ENCODE data around the gene BICDL1.

Gene BICDL1

DNA sequence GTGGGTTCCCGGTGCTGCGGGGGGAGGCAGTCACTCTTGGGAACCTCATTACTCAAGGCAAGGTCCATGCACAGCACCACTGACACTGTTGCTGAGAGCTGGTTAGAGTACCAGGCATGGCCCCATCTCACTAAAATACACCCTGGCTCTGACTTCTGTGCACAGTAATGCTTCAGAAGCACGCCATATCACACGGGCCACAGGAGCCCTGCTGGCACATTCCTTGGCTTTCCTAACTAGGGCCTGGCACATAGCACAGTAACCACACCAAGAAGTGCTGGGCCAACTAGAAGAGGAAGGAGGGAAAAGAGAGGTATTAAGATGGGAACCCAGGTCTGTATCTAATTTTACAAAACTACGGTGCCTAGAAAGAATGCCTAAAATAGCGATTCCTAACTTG lies 141.0 kb downstream of the BICDL1 start:
- DNase-seq (ENCODE audit: low read depth, low spot score) = no peak

DNA sequence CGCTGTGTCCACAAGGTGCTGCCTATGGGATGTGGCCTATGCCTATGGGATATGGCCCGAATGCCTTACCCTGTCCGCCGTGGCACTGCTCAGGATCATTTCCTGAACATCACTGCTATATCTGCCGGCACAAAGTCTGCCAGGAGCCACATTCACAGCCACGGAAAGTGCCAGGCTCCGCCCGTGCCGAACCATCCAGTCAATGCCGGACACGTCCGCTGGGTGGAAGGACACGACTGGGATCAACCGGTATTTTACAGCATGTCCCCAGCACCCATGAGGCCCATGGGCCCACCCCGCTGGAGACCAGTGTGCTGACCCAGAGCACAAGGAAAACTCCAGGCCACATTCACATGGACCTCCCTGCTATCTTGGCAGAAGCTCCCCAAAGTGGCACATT lies 142.1 kb downstream of the BICDL1 start:
- DNase-seq (ENCODE audit: low read depth, low spot score) = no peak

DNA sequence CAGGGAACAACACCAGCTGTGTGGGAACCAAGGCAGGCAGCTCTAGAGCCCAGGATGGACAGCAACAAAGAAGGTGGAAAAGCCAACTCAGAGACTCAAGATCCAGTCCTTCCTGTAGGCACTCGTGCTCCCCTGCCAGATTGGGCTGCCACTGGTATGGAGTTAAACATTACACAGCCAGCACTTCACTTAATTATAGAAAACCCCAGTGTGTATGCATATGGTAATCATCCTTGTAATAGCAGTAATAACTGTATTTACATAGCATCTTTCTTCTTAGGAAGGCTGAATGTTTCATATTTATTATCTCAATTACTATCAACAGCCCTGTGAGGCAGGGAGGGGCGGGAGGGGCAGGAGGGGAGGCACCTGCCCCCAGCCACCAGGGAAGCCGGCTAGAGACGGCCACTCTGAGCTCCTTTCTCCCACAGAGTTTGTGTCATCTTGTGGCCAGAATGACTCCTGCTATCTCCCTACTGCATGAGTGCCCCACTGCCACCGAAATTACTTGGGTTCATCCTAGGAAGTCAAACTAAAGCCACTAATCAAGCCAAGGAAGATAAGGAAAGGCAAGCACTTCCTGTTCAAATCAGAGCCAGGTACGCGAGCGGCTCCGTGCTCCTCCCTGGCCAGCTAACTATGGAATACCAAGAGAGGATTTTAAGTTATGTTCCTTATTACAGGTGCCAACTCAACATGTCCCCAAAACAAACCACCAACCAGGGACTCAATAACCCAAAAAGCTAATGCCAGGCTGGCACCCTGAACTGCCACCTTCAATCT lies 143.2 kb downstream of the BICDL1 start:
- DNase-seq (ENCODE audit: low read depth, low spot score) = no peak

DNA sequence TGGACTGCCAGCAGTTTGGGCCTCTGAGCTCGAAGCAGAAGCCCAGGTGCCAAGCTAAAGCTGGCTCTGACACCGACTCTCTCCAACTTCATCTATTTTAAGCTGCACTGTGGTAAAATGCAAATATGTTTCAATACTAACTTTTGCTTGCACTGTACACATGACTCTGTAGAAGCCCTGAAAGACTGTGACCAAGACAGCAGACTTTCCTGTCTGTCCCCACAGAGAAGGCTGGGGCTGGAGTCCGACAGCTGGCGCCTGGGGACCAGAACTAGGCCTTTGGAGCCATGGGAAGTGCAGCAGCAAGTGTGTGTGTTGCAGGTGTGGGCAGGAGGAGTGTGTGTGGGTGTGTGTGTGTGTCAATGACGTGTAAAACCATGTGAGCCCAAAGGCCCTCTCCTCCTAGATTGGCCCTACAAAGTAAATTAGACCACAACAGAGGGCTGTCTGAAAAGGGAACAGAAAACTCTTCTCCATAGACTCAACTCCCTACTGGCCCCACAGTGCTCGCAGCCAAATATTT lies 143.9 kb downstream of the BICDL1 start:
- DNase-seq (ENCODE audit: low read depth, low spot score) = no peak

DNA sequence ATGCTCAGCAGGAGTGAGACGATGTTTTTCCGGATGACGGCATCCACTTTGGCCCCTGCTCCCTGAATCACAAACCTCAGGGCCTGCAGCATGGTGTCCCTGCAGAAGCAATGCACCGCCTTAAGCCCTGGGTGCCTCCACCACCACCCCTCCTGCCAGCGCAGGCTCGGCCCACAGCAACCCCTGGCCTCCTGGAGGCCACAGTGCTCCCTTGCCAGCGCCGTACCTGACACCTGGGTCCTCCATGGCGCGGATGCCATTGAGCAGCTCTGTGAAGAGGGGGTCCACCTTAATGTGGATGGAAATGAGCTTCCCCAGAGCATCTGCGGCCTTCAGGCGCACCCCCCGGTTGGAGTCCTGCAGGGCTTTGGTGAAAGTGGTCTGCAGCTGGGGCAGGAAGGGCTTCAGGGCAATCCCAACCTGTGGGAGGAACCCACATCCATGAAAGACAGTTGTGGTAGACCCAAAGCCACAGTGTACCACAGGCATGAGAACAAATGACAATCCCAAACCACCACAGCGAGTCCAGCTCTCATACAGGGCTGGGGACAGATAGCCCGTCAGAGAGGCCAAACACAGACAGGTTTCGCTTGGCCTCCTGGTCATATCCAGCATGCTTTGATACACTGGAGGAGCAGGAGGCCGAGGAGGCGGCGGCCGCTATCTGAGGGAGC lies 145.4 kb downstream of the BICDL1 start:
- DNase-seq (ENCODE audit: low read depth, low spot score) = no peak

DNA sequence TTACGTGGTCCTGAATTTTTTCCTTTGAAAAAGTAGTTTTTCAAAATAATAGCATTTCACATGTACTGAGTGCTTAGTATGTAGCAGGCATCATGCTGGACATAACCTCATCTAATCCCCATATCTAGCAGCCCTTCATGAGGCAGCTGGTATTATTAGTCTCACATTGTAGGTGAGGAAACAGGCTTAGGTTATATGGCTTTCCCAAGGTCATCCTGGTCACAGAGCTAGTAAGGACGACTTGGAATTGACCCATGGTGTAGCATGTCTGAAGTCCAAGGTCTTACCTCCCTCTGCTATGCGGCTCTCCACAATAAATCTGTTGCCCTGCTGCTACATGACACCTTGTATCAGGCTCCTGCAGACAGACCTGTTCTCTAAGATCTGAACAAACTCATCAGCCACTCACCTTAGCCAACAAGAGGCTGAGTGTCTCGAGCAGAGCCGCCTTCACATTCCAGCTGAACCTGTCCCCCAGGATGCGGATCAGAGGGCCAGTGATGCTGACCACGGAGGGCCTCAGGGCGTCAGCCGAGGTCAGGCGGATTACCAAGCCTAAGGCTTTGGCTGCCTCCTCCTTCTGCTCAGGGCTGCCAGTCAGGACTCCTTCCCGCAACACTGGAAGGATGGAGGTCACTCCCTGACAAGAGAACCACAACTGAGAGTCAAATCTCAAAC lies 147.2 kb downstream of the BICDL1 start:
- no peak for DNase-seq (ENCODE audit: low read depth, low spot score)

DNA sequence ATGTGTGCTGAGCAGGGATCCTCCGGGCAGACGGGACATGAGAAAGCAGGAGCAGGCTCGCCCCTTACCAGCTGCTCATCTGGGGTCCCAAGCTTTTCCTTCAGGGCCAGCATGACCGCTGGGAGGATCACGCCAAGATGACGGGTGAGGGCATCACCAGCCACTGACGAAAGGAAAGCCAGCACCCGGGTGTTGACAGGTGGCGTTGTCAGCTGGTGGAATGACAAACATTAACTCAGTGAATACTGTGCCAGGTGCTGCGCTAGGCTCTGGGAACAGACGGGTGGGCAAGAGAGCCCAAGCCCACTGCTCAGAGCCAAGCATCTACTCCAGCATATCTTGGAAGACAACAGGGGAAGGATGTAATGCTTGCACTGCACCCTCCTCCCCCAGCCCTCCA lies 148.8 kb downstream of the BICDL1 start:
- no peak for DNase-seq (ENCODE audit: low read depth, low spot score)

DNA sequence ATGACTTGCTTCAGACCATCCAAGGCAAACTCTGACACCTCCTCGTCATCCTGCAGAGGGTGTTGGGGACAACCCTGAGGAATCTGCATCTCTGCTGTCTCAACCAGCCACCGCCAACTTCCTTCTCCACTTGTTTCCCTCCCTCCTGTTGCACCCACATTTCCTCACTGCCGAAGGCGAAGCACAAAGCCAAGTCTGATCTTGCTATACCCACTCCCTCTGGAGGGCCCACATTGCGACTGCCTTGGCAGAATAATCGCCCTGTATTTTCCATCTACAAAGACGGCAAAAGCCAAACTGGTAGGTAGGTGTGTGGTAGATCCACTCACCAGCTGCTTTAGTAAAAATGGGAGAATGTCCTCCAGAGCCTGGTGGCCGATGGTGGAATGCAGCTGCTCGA lies 149.3 kb downstream of the BICDL1 start:
- no peak for DNase-seq (ENCODE audit: low read depth, low spot score)

DNA sequence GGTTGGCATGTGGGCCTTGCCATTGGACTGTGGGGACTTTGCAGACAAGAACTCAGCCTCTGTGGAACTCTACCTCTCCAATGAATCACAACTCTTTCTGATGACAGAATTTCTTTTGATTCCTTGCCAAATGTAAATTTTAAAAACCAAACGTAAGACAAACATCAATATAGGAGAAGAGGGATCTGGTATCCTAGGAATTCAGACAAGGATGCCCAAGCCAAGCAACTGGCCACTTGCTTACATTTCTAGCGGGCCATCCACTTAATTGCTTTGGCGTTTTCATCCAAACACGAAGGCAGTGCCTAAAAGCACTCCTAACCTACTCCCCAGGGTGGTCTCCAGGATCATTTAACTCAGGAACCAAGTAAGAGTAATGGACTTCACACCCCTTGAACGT lies 150.9 kb downstream of the BICDL1 start:
- DNase-seq (ENCODE audit: low read depth, low spot score) = no peak

DNA sequence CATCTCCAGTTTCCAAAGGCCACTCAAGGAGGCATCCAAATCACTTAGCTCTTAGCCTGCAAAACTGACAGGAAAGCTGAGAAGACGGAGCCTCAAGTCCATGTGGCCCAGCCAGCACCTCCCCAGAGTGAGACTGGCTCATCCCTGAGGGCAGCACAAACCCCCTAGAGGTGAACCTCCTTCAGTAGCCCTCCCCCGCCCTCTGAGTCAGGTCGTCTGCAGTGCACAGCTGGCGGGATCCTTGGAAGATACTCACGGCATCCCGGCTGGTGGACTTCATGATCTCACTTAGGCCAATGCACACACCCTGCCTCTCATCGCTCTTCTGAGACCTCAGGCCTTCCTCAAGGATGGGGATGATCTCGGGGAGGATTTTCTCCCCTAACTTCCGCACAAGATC lies 151.6 kb downstream of the BICDL1 start:
- no peak for DNase-seq (ENCODE audit: low read depth, low spot score)

DNA sequence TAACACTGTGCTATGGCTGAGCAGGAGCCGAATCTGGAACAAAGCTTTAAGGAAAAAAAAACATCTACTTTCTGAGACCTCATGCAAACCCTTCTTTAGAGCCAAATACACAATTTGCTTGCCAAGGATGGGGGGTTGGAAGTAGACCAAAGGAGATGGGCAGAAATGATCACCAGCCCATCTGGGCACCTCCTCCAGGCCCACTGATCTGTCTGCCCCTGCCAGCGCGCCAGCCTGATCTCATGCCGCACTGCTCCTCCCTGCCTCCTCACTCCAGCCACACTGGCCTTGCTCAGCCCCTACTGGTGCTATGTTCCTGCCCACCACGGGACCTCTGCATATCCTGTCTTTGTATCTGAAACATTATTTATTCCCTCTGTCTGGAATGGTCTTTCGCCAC lies 152.3 kb downstream of the BICDL1 start:
- DNase-seq (ENCODE audit: low read depth, low spot score) = no peak

DNA sequence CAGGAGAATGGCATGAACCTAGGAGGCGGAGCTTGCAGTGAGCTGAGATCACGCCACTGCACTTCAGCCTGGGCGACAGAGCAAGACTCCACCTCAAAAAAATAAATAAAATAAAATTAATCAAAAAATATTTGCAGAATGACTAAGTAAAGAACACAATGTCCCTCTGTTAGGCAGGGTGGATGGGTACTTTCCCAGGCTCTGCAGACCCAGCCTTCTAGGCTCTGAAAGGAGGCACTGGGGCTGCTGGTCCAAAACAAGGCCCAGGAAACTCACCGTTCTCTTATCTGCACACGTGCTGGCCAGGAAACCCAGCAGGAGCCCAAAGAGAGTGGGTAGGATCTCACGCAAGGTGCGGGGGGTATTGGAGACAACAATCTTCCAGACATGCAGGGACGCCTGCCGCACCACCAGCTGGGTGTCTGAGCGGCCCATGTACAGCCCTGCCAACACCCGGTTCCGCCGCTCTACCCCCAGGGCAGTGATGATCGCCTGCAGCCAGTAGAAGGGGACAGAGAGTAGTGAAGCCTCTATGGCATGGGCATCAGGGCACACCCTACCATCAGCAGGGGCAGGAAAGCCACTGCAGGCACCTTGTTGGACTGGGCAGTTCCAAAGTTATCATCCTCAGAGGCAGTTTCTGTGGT lies 153.3 kb downstream of the BICDL1 start:
- no peak for DNase-seq (ENCODE audit: low read depth, low spot score)

All from iPS DF 19.7 (cell line).